Stimulated activated CD8-positive, alpha-beta memory T cell treated with anti-CD3 and anti-CD28 coated beads, Interleukin-12 subunit alpha, Interleukin-12 subunit beta, amount 100 ng/mL, for 4 hours (primary cell): ENCODE data around the gene SYCN.
"Not testable (repeated sequence)": the region's sequence is repeated elsewhere in the genome, so short reads cannot be mapped to it uniquely, and the experiment has no call there.

Experiments
- DNase-seq: peaks from one replicate; pipeline ENCODE4 v3.0.0-alpha.2; 2020; ENCODE audit warnings: low read depth

The SYCN gene

GRCh38 chr19:39203372-39204341 lies at the start of gene SYCN:
SYCN (minus strand) TSS chr19:39204263; CDS start chr19:39204254, 9 bp downstream.
- DNase-seq = no peak

GRCh38 chr19:39253374-39254149 lies 49.5 kb upstream of the SYCN start:
- DNase-seq = no peak

- no peak for DNase-seq
These were observed 48.4 kb upstream of the SYCN start for GRCh38 chr19:39252458-39252857.

- DNase-seq = no peak
These were observed 47.8 kb upstream of the SYCN start for GRCh38 chr19:39251846-39252245.

GRCh38 chr19:39251081-39251480 lies 47.0 kb upstream of the SYCN start:
- no peak for DNase-seq

GRCh38 chr19:39248806-39249205 lies 44.7 kb upstream of the SYCN start, which contains the start of gene IFNL4:
IFNL4 (minus strand) TSS chr19:39248856.
- DNase-seq = no peak

GRCh38 chr19:39247701-39248664 lies 43.9 kb upstream of the SYCN start:
- DNase-seq = no peak

GRCh38 chr19:39246951-39247669 lies 43.0 kb upstream of the SYCN start:
- DNase-seq = no peak

- DNase-seq = not testable (repeated sequence)
These were observed 41.1 kb upstream of the SYCN start for GRCh38 chr19:39245166-39245565.

- DNase-seq = not testable (repeated sequence)
These were observed 40.5 kb upstream of the SYCN start, which contains the start of gene IFNL3 for GRCh38 chr19:39244410-39245100. IFNL3 (minus strand) TSS chr19:39245006; CDS start chr19:39244967, 39 bp downstream.

- not testable (repeated sequence) for DNase-seq
These were observed 39.7 kb upstream of the SYCN start for GRCh38 chr19:39243741-39244140.

- DNase-seq = no peak
These were observed 36.4 kb upstream of the SYCN start for GRCh38 chr19:39240421-39240820.

GRCh38 chr19:39238944-39239343 lies 34.9 kb upstream of the SYCN start:
- DNase-seq = no peak

- no peak for DNase-seq
These were observed 34.1 kb upstream of the SYCN start for GRCh38 chr19:39238209-39238608.

GRCh38 chr19:39237200-39238184 lies 33.4 kb upstream of the SYCN start:
- no peak for DNase-seq

- DNase-seq = no peak
These were observed 32.5 kb upstream of the SYCN start for GRCh38 chr19:39236527-39236926.

- no peak for DNase-seq
These were observed 28.6 kb upstream of the SYCN start for GRCh38 chr19:39232708-39233107.

- DNase-seq = no peak
These were observed 26.2 kb upstream of the SYCN start for GRCh38 chr19:39230096-39230764.
